Fibroblast of skin of scalp (primary cell): ENCODE results near the gene ST6GALNAC6. TPM values are rescaled to one million over a fixed set of nuclear protein-coding genes. Genes with fewer than 3 reads are reported as not detected.
A peak's percentile ranks its signal among the peaks of the same experiment; 100 is the strongest.

Source experiments
- DNase-seq: peaks from one replicate; pipeline ENCODE4 v3.0.0-alpha.2; 2013
- polyA plus RNA-seq, 2 experiments: library from polyadenylated mRNA; unstranded; fragments of 120-200 nt; gene quantifications; one replicate each; pipeline ENCODE4 v1.2.1, GENCODE V29; 2013; ENCODE audit not compliant: insufficient read length in 2 of 2

ST6GALNAC6 gene, protein sequence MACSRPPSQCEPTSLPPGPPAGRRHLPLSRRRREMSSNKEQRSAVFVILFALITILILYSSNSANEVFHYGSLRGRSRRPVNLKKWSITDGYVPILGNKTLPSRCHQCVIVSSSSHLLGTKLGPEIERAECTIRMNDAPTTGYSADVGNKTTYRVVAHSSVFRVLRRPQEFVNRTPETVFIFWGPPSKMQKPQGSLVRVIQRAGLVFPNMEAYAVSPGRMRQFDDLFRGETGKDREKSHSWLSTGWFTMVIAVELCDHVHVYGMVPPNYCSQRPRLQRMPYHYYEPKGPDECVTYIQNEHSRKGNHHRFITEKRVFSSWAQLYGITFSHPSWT
- polyA plus RNA-seq (2013, experiment 1 of 2; ENCODE audit: insufficient read length): 49.2 TPM
- 43.7 TPM for polyA plus RNA-seq (2013, experiment 2 of 2; ENCODE audit: insufficient read length)

DNA sequence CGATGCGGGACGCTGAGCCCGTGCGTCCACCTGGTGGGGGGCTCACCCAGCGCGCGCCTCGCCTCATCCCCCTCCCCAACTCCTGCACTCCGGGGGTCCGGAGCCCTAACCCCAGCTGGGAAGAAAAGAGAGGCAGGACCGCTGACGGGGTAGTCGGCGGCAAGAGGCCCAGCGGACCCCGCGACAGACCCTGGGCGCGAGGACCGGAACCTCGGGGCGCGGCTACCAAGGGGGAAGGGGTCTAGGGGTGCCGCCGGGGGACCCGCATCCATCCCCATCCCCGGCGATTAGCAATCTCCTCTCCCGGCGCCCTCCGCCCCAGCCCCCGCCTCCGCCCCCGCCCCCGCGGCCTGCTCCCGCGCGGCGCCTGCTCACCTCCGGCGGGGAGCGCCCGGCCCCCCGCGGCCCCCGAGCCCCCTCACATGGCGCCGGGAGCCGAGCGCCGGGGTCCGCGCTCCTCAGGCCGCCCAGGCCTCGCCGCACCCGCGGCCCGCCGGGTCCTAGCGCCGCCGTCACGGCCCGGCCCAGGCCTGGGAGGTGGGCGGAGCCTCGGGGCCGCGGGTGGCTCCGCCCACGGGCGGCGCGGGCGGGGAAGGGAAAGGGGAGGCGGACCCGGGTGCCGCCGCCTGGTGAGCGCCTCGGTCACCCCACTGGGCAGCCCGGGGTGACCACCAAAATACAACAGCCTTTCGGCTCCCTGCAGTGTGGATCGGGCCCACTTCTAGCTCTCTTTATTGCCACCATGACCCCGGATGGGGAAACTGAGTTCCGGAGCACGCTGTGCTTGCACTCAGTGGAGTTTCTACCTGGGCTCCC lies at the start of gene ST6GALNAC6:
Gene ST6GALNAC6 (minus strand): TSS at position 476 of the 816 bp plus-strand sequence. CDS start 1,622 bp downstream, outside the sequence.
- peak; percentile 80 for DNase-seq

DNA sequence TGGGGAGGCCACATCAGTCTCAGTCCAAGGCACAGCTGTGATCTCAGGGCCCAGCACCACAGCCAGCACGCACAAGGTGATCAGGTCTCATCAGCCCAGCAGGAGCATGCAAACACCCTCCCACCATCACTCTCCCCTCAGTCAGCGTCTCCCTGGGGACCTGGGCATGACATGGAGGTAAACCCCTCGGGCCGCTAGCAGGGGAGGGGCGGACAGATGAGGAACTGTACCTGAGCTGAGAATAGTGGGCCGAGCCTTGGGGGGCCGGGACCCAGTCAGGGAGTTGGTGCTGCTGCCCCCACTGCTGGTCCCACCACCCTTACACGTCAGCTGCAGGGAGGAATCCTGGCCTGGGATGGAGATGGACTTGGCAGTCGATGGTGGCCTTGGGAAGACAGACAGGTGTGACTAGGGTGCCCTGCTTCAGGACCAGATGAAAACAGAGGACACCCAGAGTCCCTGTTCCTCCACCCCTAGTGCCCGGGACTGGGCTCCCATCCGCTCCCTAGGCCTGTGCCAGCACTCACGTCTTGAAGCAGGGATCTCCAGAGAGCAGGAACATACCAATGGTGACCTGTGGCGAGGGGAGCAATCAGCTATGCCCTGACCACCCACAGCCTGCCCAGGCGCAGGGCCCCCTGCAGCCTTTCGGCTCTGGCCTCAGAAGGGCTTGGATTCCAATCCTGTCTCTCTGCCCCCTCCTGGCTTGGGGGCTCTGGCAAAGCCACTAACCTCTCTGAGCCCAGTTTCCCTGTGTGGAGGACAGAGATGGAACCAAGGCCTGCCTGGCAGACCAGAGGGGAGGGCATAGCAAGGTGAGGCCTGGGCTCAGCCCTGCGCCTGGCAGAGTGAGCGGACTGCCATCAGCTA lies 48.7 kb upstream of the ST6GALNAC6 start:
- DNase-seq: no peak

DNA sequence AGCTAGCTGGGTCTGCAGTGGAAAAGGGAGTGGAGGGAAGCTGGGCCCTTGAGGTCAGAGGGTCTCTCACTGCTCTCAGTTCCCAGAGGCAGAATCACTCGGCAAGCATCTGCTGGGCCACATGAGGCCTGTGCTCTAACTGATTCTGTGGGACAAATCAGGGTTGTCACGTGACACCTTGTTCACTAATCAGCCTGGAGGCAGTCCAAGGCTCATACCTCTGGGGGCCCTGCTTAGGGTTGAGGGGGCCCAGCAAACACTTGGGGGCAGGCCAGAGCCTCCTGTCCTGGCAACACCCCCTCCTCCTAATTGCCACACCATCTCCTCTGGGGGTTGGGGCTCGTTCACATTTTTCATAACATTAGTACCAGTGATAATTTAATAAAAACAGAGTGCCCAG lies 47.3 kb upstream of the ST6GALNAC6 start:
- no peak for DNase-seq

DNA sequence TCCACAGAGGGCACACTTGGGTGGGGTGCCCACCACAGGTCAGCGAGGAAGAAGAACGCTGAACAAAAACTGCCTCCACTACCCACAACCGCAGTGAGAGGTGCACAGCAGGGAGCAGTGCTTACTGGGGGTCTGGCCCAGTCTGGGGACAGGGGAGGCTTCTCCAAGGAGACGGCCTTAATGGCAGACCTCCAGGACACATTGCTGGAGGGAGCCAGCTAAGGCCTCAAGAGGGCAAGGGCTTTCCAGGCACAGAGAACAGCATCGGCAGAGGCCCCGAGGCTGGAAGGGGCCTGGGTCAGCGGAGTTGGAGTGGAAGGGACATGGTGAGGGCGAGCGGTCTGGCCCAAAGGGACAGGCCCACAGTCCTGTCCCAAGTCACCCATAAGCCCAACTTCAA lies 46.5 kb upstream of the ST6GALNAC6 start:
- DNase-seq: no peak

DNA sequence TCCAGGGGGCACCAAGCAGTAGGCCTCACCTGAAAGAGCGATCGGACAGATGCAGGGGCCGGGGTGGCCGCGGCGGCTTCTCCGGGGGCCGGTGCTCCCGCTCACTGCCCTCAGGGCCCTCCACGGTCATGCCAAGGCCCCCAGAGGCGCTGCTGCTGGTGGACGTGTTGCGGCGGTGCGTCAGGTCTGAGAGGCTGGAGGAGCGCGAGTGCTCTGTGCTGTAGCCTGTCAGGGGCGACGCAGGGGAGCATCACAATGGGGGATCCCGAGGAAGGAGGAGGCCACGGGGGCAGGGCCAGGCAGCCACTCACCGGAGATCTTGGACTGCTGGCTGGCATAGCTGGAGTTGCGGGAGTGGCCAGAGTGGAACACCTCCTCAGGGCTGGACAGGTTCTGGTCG lies 45.9 kb upstream of the ST6GALNAC6 start:
- DNase-seq: no peak

DNA sequence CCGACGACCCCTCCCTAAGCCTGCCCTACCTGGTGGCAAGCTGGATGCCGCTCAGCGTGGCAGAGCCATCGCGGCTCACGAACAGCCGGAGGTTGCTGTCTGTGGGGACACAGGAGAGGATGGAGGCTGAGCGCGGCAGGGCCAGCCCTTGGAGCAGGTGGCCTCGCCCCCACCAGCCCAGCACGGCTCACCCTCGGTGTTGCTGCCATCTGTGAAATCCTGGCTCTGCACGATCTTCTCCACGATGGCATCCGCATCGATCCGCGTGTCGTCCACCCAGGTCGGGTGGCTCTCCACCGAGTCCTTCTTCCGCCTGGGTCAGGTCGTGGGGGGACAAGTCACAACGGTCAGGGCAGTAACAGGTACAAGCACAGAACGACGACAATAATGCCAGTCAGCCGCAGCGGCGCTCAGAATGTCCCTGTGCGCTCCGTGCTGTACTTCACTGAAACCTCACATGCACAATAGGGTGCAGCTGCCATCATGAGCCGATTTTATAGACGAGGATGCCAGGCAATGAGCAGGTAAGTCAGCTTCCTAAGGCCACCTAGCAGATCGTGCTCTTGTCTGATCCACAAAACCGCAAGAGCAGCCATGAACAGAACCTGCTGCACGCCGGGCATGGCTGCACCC lies 45.3 kb upstream of the ST6GALNAC6 start:
- DNase-seq: no peak

DNA sequence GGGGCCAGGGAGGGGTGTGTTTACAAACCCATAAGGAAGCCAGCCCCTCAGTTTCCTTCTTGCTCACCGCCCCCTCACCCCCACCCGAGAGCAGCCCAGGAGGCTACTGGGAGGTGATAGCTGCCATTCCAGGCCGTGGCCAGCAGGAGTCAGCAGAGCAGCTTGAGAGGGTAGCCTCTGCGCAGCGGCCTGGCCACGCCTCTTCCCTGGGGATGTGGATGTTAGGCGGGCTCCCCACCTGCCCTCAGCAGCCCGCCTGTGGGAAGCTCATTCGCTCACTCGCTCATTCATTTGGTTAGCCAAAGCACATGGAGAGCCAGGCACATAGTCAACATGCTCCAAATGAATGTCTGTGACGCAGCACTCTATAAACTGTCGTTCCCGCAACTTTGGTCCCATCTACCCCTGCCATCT lies 44.3 kb upstream of the ST6GALNAC6 start:
- peak; percentile 79 for DNase-seq

DNA sequence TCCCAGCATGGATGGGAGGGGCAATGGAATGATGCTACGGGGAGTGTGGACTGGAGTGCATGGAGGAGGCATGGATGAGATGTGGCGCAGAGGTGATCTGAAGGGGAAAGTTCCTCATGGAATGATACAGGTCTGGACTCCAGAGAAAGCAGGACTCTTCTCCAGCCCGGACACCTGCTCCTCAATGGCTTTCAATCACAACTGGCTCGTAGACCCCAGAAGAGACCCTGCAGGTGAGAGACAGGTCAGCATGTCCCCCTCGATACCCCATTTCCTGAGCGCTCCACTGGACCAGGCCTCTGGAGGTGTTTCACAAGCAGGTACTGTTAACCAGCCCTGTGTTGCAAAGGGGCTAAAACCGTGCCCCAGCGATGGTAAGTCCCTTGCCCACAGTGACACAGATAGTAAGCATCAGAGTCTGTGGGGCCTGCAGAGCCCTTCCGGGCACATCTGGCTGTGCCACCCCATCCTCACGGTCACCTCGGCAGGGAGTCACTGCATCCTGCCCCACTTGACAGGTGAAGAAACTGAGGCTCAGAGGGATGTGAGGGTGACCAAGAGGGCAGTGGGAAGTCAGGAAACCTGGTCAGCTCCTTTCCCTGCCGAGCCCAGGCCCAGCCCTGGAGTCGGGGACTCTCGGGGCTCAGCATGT lies 43.7 kb upstream of the ST6GALNAC6 start:
- DNase-seq: no peak

DNA sequence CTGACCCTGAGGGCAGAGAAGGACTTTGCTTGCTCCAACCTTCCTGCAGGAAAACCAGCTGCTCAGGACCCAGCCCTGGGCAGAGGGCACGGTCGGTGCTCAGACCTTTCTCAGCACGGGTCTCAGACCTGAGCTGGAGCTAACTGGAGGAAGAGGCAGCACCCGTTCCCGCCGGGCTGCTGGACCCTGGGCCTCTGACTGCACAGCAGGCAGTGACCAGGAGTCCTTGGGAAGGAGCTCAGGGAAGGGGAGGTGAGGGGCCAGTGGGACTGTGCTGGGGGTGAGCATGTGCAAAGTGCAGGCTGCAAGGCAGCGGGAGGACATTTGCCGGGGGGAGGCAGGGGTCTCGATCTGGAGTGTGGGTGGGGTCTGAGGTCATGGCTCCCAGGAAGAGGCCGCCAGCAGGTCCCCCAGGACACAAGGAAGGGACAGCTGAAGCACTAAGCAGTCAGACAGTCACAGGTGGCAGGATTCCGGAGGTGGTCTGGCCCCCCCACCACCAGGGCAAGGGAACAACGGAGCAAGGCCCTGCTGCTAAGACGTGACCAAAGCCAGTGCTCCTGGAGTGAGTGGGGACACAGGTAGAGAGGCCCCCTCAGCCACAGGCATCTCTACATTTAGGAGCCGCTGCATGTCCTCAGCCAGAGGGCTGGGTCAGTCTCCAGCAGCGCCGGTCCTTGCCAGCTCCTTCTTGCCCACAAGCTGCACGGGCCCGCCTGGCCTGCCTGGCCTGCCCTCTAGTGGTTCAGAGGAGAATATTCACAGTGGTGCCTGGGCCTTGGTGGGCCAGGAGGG lies 43.0 kb upstream of the ST6GALNAC6 start:
- DNase-seq: peak; percentile 67

DNA sequence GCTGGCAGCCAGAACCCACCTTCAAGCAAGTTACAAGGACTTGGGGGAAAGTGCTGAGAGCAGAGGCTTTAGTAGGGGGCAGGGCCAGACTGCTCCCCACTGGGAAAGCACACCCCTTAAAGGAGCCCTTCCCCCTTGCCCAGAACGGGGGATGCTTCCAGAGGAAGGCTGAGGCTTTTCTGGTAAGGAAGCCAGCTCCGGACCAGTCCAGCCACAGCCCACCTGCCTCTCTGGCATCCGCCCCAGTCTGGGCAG lies 42.5 kb upstream of the ST6GALNAC6 start:
- DNase-seq: no peak

DNA sequence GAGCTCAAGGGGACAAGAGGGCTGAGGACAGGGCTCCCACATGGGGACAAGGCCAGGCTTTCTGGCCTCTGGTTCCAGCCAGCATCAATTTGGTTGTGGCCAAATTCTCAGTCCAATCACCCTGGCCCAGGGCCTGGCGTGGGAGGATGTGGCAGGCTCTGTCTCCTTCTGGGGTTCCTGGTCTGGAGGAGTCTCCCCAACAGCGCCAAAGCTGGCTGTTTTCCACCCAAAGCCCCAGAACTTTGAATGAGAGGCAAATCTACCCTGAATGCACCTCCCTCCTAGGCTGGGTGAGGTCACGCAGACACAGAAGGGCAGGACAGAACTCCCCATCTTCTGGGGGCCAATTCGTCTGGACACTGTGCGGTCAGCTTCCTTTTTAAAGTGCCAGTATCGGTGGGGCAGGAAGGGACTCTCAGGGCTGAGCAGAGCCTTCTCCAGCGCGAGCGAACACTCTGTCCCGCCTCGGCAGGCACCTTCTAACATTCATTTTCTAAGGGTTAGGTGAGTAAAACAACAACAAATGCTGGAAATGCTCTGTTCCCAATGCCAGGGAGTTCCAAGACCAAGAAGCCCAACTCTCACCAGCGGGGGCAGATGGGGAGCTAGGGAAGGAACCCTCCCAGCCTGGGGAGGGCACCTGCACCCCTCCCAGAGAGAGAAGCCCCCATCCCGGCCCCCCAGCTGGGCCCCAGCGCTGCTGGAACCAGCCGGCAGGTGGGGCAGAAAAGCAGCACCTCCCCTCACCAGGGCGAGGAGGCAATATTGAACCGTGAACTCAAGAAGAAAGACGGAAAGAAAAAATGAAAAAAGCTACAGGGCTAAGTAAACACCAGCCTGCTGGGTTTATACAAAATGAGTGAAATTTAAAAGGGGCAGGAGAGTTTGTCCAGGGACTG lies 41.9 kb upstream of the ST6GALNAC6 start:
- DNase-seq: no peak

DNA sequence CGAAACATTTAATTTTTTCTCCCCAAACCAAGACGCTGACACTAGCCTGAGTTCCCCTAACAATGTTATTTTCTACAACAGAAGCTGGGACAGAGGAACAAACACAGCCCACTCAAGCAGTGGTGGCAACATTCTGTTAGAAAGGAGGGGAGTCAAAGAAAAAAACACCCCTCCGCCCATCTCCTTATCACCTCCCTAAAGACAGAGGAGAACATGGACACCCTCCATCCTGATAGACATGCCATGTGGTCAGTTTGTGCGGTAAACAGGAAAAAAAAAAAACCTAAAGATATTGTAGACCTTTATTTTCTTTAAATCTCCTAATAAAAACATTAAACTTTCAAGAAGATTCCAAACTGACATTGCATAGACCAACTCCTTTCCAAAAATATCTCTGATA lies 41.2 kb upstream of the ST6GALNAC6 start:
- DNase-seq: no peak

DNA sequence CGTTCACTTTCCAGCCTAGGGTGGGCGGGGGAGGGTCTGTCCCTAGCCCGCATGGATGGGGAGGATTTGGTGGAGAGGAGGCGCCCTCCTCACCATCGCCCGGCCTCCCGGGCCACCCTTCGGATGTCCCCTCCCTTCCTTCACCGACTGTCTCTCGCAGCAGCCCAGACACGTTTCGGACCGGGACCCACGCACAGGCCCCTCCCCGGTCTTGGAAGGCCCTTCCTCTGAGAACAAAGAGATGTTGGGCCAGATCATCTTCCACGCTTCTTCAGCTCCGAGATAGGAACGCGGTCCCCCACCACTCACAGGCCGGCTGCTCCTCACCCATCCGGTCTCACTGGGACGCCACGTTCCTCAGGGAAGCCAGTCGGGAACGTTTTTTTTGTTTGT lies 38.9 kb upstream of the ST6GALNAC6 start:
- no peak for DNase-seq

DNA sequence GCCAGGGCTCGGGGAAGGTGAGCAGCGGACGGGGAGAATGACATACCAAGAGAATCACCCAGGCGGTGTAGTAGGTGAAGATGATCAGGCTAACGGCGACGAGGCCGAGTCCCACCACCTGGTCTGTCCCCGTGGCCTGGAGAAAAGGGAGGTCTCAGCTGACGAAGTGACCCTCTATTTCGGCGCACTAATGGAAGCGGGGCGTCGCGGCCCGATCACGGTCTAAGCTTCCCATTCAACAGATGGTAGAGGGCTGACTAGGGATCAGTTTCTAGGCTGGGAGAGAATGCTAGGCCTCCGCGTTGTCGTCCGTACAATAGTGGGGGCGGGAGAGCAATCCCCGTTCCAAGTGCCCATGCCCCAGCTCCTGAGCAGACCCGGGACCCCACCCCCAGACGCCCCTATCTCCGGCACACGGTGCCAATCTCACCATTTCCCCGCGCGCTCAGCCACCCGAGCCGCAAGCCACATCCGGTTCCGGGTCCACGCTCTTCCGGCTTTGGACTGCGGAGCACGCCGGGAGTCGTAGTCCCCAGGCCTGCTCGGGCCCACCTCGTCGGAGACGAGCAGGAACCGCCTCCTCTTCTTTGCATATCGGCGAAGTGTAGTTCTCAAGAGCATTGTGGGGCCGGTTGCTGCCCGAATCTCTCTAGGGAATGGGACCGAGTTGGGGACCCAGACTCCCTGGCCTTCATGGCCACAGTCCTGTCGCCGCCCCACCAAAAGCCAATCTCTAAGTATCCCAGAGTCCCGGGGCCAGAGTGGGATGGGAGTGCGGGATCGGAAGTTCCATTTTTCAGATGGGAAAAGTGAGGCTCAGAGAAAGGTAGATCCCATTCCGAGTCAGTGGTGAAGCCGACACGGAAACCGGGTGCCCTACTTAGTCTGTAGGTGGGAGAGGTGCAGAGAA lies 38.2 kb upstream of the ST6GALNAC6 start, which contains the start of gene DPM2:
Gene DPM2 (minus strand): TSS at position 467 of the 910 bp plus-strand sequence. CDS start 34 bp downstream, at position 433.
- DNase-seq: peak; percentile 88

DNA sequence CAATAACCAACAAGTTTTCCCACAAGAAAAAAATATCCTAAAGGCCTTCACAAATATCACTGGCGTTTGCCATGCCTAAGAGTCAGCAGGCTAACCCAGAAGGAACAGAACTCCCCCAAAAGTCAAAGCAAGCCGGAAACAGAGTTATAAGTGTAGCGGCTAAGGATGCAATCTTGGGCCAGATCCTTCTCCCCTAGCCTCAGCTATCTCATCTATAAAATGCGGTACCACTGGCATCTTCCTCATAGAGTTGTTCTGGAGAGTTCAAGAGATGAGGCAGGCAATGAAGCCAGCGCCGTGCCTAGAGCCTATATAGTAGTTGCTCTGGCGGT lies 37.6 kb upstream of the ST6GALNAC6 start:
- no peak for DNase-seq

DNA sequence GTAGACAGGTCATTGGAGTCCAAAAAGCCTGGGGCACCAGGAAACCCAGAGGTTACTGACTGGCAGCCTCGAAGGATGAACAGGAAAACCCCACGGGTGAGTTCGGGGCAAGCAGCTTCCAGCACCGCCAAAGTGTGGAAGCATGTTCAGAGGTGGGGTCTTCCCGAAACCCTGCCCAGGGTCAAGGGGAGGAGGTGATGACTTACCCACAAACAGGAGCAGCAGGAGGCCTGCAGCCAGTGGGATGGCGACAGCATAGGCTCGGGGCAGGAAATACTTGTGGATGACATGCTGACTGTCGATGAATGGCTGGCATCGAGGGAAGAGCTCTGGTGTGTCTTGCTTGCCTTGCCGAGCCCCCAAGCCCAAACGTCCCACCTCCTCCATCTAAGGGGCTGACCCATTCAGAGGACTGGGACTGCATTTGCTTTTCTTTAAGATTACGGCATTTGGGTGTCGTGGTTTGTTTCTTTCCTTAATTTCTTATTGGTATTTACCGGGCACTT lies 37.0 kb upstream of the ST6GALNAC6 start:
- no peak for DNase-seq

DNA sequence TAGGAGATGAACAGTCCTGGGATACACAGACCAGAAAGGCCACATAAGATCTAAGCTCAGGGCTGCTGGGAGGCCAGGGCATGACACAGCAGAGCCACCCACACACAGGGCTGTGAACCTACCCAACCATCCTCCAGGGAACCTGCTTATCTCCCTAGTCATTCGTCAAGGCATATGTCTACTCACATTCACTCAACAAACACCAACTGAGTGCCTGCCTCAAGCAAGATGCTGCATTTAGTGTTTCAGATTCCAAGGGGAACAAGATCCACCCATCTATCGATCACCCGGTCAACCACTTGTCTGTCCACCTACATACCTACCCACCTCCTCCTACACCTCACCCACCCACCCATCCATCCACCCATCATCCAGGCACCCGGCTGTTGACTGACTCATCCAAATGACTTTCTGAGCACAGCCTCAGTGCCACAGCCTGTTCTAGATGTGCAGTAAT lies 36.4 kb upstream of the ST6GALNAC6 start:
- DNase-seq: no peak

DNA sequence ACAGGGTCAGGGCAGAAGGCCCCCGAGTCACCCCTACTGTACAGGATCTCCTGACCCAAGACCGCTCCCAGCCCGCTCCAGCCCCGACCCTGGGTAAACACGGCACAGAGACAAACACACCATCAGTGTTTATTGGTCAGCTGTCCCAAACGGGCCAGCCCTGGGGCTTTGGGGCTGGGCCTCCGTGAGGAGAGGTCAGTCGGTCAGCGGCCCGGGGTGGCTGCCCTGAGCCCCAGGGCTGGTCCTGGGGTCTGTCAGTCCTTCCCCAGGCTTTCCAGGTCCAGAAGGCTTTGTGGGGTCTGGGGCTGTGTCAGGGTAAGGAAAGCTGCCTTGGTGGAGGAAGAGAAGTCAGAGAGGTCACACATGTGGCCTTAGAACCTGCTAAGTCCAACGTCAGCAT lies 35.6 kb upstream of the ST6GALNAC6 start:
- no peak for DNase-seq

DNA sequence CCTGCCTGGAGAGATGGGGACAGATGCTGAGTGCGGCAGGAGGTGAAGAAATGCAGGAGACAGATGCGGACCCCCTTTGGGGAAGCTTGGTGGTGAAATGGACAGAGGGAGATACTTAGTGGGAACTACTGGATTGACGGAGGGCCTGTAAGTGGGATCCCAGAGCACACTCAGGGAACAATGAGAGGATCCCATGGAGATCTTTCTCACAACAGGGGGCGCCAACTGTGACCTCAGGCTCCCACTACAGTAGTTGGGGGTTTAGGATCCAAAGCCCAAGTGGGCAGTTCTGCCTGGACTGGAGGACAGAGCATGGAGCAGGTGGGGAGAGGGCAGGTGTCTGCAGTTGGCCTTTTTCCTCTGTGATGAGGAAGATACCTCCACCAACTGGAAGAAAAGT lies 34.8 kb upstream of the ST6GALNAC6 start:
- no peak for DNase-seq
